Amygdala (tissue), 56 donors: Measurements from ENCODE around the gene IL34.
"Not testable (repeated sequence)": the region's sequence is repeated elsewhere in the genome, so short reads cannot be mapped to it uniquely, and the experiment has no call there.

Source experiments
- DNase-seq, 56 donors: peaks; one replicate each; lab custom pipeline; 2025; lab: John Stamatoyannopoulos, UW

The IL34 gene

DNA sequence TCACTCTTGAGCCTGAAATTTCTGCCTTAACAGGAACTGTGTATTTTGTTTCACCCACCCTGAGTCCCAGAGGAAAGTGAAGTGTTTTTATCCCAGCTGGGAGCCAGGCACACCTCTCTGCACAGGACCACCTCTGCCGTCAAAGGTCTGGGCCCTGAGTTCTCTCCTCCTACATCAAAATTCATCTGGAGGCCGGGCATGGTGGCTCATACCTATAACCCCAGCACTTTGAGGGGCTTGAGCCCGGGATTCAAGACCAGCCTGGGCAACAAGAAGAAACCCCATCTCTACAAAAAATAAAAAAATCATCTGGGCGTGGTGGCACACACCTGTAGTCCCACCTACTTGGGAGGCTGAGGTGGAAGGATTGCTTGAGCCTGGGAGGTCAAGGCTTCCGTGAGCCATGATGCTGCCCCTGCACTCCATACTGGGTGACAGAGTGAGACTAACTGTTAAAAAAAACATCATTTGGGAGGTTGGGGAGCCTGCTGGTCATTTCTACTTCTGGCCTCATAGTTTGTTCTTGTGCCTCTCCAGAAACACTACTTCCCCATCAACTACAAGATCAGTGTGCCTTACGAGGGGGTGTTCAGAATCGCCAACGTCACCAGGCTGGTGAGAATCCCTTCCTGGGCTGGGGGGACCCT lies 9.8 kb downstream of the IL34 start:
- DNase-seq = no peak

DNA sequence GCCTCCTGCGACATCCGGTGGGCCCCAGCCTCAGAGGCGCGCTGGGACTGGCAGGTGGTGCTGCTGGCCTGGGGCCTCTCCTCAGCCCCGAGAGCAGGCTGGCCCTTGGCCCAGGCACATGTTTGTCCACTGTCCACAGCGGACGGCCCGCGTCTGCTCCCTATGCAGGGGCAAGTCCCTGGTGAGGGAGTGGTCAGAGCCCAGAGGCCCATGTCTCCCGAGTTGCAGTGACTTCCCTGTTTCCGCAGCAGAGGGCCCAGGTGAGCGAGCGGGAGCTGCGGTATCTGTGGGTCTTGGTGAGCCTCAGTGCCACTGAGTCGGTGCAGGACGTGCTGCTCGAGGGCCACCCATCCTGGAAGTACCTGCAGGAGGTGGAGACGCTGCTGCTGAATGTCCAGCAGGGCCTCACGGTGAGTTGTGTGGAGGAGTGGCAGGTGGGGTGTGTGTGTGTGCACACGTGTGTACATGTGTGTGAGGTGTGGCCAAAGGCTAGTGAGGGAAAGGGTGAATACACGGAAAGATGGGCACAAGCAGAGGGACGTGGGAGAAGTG lies 10.4 kb downstream of the IL34 start:
- no peak for DNase-seq

DNA sequence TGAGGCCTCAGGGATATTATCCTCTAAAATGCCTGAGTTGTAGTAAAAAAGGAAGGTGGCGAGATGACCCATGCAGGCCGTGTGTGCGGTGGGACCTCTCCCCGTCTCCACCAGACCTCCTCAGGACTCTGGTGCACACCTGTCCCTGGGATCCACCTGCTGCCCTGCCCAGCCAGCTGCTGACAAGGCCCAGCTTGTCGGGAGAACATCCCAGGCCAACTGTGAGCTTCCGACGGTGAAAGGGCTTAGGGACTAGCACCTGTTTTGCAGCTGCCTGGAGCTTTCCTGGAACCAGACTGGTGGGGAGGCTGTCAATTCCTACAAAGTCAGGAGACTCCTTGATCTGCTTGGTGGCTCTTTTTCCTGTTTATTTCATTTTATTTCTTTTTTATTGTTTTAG lies 11.6 kb downstream of the IL34 start:
- no peak for DNase-seq

DNA sequence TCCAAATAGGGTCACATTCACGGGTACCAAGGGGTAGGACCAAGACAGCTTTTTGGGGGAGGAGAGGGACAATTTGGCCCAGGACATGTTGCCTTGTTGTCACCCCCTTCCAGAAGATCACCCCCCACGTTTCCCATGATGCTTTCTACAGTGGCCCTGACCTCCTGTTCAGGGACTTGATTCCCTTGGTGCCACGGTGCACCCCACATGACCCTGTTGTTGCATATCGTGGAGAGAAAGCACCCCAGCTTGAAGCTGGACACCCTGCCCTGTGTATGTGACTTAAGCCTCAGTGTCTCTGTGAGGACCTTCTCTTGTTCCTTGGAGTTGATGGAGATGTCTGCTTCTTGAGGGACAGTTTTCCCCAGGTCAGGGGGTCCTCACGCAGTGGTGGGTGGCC lies 12.6 kb downstream of the IL34 start:
- DNase-seq = no peak

DNA sequence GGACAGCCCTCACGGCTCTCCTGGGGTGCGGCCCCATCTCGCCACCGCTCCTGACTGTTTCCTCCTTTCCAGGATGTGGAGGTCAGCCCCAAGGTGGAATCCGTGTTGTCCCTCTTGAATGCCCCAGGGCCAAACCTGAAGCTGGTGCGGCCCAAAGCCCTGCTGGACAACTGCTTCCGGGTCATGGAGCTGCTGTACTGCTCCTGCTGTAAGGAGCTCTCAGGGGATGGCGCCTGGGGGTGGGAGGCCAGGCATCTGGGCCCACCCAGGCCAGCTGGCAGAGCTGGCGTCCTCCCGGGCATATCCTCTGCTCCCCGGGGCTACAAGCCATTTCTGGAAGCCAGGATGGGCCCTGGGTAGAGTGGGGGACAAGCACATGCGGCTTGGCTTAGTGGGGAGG lies 13.2 kb downstream of the IL34 start:
- no peak for DNase-seq

DNA sequence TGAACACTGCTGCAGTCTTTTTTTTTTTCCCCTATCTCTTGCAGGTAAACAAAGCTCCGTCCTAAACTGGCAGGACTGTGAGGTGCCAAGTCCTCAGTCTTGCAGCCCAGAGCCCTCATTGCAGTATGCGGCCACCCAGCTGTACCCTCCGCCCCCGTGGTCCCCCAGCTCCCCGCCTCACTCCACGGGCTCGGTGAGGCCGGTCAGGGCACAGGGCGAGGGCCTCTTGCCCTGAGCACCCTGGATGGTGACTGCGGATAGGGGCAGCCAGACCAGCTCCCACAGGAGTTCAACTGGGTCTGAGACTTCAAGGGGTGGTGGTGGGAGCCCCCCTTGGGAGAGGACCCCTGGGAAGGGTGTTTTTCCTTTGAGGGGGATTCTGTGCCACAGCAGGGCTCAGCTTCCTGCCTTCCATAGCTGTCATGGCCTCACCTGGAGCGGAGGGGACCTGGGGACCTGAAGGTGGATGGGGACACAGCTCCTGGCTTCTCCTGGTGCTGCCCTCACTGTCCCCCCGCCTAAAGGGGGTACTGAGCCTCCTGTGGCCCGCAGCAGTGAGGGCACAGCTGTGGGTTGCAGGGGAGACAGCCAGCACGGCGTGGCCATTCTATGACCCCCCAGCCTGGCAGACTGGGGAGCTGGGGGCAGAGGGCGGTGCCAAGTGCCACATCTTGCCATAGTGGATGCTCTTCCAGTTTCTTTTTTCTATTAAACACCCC lies 13.8 kb downstream of the IL34 start:
- DNase-seq = no peak

DNA sequence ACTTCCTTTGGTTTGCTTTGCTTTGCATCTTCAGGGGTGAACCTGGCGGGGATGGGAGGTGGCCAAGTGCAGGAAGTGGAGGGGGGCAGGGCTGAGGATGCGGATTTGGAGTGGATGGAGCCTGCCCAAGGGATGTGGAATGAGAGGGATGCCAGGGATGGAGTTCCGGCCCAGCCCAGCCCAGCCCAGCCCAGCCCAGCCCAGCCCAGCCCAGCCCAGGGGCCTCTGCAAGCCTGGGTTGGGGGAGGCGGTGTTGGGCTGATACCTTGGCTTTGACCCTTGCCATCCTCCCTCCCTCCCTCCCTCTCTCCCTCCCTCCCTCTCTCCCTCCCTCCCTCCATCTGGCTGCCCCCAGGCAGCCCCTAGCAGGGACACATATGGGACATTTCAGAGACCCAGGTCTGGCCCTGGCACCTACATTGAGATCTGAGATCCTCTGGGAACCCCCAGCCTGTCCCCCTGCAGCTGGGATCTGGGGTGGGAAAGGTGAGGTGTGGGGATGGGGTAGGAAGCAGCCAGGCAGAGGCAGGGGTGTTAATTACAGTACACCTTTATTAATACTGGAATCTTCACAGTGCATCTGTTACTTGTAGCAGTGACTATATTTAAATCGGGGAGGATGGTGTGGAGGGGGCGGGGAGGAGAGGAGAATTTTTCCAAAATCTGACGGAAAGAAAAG lies 14.5 kb downstream of the IL34 start:
- DNase-seq = no peak

DNA sequence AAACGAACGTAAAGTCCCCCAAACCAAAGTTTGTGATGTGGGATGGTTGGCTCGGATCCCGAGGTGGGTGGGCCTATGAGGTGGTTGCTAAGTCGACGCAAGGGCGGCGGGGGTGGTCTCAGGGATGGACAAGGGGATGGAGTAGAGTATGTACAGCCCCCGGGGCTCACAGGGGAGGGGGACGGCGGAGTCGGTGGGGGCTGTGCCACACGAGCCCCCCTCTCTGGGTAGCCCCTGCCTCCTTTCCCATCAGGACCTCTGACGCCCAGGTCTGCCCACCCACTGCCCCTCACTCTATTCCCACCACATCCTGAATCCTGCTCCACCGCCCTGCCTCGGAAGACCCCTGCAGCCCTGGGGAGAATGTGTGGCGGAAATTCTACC lies 15.2 kb downstream of the IL34 start:
- peak in 1 of 56 donors; percentile 39 for DNase-seq

DNA sequence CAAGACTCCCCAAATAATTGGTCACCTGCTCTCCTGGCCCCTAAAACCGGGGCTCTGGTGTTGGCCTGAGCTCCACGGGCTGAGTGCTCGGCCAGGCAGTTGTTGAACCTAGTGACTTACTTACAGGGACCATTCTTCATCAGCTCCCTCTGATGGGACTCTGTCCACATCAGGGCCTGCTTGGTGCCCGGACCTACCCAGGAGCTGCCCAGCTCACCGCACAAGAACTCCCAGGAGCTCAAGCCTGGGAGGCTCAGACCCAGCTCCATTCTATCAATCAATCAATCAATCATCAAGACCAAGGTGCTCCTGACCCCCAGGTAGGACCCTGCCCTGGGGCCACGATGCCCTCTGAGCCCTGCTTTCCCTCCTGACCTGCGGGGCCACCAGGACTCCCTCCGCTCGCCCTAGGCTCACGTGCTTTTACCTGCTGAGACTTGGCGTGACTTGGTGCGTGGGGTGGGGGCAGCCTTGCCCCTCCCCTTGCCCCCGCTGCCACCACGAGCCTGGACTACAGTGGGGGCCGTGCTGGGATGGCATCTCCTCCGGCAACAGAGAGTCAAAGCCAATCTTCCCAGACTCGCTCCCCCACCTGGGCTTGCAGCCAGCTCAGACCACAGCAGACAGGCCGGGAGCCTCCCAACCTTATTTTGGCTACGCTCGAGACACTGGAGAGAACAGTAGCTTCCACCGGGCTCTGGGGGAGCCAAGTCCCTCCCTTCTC lies 15.7 kb downstream of the IL34 start:
- DNase-seq = peak in 2 of 56 donors; percentile 39 to 43

DNA sequence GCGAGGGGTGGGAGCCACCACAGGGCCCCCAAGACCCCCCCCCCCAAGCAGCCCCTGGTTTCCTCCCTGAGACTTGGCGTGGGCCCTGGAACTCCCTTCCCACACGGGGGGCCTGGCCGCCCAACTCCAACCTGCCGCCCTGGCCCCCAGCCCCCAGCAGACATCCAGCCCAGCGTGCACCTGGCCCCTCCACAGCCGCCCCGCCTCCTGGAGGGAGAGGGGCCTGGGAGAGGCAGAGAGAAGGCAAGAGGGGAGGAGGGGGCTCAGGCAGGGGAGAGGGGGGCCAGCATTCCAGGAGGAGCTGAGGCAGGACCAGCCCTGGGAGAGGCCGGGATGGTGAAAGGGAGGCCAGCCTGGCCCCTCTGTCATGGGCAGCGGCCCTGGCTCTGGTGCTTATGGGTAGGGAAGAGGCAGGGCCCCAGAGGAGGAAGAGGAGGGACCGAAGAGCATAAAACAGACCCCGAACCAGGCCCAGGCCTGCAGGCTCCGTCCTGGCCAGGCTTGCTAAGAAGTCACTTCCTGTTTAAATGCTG lies 16.7 kb downstream of the IL34 start:
- DNase-seq = no peak

DNA sequence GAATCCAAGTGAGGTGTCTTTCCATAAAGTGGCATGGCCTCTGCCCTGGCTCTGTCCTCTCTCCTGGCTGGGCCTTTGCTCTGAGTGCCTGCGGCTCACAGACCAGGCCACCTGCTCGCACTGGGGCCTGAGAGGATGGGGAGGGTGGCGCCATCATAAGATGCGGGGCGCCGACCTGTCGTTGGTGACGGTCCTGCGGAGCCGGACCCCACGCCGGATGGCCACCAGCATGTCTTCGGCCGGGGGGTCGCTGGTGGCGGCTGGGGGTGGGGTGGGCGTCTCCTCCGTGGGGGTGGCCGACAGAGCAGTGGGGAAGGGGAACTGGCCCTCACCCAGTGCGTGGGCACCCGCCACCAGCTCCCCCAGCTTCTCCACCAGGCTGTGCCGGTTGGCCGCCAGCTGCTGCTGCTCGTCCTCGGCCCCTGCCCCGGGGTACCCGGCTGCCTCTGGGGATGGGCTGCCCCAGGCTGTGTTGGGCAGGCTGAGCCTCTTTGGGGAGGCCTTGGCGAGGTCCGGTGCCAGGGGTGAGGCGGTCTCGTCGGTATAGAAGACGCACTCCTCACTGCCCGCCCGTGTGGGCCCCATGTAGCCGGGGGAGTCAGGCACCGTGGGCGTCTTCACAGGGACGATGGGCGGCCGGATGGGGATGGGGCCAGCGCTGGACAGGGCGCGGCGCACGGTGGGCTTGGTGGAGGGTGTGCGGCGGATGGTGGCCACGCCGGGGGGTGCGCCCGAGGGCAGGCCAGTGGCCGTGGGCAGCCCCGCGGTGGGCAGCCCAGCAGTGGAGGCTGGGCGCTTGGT lies 17.4 kb downstream of the IL34 start:
- no peak for DNase-seq

DNA sequence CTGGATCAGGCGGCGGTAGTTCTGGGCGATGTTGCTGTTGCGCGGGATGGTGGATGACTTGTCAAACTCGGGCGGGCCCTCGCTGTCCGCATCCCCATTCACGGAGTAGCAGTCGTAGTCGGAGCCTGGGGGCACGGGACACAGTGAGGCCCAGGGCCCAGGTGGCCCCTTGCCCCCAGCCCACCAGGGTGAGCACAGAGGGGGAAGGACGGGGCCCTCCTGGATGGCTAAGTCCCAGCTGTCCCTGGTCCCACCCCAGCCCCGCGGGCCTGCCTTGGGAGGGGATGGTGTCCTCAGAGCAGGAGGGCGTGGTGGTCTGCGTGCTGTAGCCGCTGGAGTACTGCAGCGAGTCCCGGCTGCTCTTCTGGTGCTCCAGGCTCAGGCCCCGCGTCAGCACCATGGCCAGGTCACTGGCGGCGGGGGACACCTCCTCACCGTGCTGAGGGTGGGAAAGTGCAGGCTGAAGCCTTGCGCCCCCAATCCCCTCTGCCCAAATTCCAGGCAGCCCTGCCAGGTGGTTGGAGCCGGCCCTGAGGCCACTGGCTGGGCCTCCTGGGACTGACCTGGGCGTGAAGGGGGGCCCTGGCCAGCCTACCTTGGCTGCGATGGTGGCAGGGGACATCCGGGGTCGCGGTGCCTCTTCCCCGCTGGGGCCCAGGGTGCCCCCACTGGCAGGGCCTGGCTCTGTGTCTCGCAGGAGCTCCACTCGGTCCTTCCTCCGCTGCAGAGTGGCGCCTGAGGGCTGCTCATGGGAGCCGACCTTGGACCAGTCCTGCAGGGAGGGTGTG lies 18.2 kb downstream of the IL34 start:
- DNase-seq = no peak

DNA sequence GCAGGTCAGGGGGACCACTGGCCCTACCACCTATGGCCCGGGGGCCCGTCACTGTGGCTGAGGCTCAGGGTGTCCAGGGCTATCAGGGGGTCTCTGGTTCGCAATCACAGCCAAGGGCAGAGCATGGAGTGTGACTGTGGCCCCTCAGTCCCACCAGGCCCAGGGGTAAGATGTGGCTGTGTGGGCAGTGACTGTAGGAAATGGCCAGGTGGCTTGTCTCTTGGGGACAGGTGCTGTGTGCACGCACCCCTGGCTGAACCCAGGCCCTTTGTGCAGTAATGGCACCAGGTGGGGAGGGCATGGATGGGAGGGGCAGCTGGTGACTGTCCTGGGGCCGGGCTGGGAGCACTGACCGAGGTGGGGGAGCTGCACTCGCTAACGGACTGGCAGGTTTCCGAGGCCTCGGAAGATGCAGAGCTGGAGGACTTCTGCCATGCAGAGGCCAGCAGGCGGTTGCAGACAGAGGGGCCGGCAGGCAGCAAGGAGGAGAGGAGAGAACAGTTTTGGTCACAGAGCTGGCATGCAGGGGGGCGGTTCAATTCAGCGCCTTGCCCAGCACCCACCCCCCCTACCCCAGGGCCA lies 18.8 kb downstream of the IL34 start:
- no peak for DNase-seq

DNA sequence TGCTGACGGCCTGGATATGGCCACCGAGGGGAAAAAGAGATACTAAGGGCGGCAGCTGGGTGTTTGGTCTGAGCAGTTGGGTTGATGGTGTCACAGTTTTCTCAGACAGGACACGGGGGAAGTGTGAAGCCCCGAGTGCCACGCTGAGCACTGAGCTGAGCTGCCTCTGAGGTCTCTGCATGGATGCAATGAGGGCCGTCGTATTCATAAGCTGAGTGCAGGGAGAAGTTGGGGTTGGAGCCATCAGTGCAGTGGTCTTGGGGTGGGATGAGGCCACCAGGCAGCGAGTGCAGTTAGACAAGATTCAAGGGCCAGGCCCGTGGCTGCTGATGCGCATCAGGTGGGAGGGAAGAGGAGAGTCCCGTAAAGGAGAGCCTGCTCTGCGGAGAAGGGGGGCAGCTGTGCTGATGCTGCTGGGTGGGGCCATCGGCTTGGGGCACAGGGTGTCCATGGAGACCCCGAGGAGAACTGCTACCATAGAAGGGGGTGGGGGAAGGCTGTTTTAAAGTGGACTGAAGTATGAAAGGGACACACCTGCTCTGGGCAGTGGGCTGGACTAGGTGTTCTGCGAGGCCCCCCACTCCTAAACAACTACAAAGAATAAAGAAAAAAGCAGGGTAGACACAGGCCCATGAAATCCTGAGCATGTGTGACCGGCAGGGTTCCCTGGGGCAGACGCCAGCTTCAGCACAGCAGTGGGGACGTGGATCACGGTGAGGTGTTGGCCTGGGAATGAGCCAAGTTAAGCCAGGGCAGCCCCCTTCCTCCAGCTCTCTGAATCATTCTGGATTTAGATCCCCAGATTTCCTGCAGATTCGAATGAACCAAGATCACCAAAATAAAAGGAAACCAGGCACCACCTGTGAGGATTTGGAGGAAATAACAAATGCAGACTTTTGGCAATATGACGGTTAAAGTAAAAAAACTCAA lies 19.7 kb downstream of the IL34 start:
- no peak for DNase-seq

DNA sequence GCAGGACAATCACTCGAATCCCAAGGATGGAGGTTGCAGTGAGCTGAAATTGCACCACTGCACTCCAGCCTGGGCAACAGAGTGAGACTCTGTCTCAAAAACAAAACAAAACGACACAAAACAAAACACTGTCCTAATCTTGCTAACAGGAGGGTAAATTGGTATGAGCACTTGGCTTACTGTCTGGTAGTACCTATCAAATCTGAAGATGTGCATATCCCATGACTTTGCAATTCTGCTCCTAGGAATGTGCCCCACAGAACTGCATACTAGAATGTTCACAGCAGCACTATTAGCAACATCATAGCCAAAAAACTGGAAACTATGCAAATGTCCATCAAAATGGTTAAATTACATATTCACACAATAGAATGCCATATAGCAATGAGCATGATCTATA lies 23.8 kb downstream of the IL34 start:
- no peak for DNase-seq

DNA sequence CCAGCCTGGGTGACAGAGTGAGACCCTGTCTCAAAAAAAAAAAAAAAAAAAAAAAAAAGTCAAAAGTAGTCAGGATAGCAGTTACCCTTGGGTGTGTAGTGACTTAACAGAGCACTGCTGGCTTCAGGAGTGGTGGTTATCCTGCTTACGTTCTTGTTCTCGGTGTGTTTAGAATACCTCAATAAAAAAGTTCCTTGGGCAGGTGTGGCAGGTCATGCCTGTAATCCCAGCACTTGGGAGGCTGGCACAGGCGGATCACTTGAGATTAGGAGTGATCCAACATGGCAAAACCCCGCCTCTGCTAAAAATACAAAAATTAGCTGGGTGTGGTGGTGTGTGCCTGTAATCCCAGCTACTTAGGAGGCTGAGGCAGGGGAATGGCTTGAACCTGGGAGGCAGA lies 24.6 kb downstream of the IL34 start:
- not testable (repeated sequence) for DNase-seq

DNA sequence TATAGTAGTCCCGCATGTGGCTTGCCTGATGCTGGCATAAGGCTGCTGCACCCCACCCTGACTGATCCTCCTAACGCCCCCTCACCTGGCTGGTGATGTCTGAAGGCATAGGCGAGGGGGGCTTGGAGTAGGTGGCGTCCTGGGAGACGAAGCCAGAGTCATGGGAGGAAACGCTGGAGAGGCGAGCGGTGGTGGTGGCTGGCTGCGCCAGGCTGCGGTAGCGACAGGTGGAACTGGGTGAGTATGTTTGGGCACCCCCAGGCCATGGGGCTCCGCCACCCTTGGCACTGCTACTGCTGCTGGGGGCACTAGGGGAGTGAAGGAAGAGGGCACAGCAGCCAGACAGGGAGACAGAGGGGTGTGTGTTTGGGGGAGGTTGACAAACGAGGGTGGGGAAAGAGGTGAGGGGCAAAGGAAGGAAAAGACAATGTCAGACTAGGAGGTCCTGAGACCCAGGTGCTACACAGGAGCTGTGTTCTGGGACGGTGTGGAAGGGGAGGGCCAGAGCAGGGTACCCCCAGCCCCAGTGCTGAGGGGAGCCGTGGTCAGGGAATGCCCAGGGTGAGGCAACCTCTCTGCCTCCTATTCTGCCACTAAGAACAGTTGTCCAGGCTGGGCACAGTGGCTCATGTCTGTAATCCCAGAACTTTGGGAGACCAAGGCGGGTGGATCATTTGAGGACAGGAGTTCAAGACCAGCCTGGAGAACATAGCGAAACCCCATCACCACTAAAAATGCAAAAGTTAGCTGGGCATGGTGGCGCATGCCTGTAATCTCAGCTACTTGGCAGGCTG lies 28.1 kb downstream of the IL34 start:
- DNase-seq = no peak
